ENCODE data around the gene ISYNA1. TPM values are rescaled to one million over a fixed set of nuclear protein-coding genes. Genes with fewer than 3 reads are reported as not detected.

ISYNA1 gene
- total RNA-seq, 1 donor from 2014 or later, result 153 TPM

DNA sequence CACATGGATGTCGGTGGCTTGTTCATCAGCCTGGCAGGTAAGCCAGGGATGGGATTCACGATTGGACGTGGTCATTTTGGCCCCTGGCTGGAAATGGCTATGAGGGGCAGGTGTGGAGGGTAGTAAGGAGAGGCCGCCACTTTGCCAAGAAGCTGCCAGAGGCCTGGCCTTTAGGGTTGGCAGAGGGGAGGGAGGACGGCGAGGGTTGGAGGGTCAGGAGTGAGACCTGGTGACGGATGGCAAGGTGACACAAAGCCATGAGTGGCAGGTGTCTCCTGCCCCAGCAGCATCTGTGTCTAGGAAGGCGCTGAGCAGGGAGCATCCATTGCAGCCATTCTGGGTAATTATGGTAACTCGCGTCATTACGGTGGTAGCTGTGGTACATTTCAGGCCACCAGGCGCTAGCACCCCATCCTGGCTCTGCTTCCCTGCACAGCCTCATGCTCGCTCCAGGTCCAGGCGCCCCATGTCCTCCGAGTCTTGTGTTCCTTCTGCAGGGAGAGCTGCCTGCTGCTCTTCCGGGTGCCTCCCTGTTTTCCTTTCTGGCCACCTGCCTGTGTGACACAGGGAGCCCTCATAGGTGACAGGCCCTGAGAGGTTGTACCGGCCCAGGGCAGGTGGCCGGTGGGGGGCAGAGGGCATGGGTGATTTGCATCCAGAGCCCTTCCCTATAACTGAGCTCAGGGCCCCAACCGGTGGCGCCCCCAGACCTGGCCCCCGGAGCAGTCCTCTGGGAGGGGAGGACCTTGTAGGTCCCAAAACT, 14.5 kb downstream of the ISYNA1 start:
- Mint-ChIP-seq H3K4me3 (ENCODE audit: unreplicated experiment) (no peak overlapping the region), H3K27ac (ENCODE audit: unreplicated experiment) (no peak overlapping the region)
- H3K79me2 ChIP-seq (ENCODE audit: insufficient read depth, low read length), result peaks cover 83% of the 10 kb centered on the region

DNA sequence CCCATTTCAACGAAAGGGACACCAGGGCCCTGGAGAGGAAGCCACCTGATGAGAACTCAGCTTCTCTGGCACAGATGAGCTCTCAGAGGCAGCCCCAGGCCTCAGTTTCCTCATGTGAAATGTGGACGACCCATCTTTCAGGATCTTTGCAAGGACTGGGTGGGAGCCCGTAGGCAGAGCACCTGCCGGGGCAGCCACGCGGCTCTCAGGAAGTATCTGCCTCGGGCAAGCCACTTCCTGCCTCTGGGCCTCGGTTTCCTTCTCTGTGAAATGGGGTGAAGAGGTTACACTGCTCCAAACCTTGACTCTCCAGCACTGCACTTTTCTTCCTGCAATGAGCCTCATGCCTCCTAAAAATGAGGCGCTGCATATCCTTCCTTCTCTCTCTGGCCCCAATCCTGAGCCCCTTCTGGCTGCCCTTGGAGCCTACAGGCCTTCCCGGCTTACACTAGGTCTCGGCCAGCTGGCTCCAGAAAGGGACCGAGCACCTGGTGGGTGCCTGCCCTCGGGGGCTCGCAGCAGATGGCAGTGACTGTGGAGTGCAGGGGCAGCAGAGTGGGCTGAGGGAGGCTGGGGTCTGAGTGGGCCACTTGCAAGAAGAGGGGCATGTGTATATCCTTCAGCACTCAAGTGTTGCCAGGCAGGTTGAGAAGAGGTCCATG, 15.3 kb downstream of the ISYNA1 start:
- Histone ChIP-seq H3K27ac (ENCODE audit: low read depth, low read length) (no peak overlapping the region), H3K4me3 (ENCODE audit: insufficient read depth, low read depth, low read length) (no peak overlapping the region), H3K36me3 (ENCODE audit: insufficient read depth, low read length) (no peaks in the 10 kb centered on the region), H4K20me1 (ENCODE audit: insufficient read depth, low read length) (peaks cover 72% of the 10 kb centered on the region), H3K79me2 (ENCODE audit: insufficient read depth, low read length) (peaks cover 78% of the 10 kb centered on the region), H3K9me3 (ENCODE audit: insufficient read depth, low read depth, low read length) (no peaks in the 10 kb centered on the region), H2AFZ (ENCODE audit: low read depth, low read length) (no peak overlapping the region), H3K4me1 (ENCODE audit: insufficient read depth, low read length) (peaks cover 39% of the 10 kb centered on the region), H3K27me3 (ENCODE audit: insufficient read depth, low read length) (no peaks in the 10 kb centered on the region), H3K4me2 (ENCODE audit: low read length) (no peak overlapping the region), H3K9ac (ENCODE audit: low read length) (no peak overlapping the region)
- Mint-ChIP-seq H3K9me3 (ENCODE audit: unreplicated experiment) (no peaks in the 10 kb centered on the region), H3K36me3 (ENCODE audit: low read depth, unreplicated experiment) (peaks cover 4% of the 10 kb centered on the region), H3K27me3 (ENCODE audit: low read depth, unreplicated experiment) (no peaks in the 10 kb centered on the region), H3K4me3 (ENCODE audit: unreplicated experiment) (no peak overlapping the region), H3K4me1 (ENCODE audit: low read depth, unreplicated experiment) (peaks cover 3% of the 10 kb centered on the region), H3K27ac (ENCODE audit: unreplicated experiment) (no peak overlapping the region)
- FAIRE-seq, result no peak
- TF ChIP-seq CTCF (IDR thresholded peaks at IDR 0.05; ENCODE audit: insufficient read depth, low read depth, low read length) (no peak), EZH2 (IDR thresholded peaks at IDR 0.05; ENCODE audit: insufficient read depth, low read length) (no peak)
- no peak for DNase-seq (ENCODE audit: low read depth)

More for the DNA sequence above, 14.5 kb downstream of the ISYNA1 start:
- Histone ChIP-seq H3K27me3 (ENCODE audit: insufficient read depth, low read length) (no peaks in the 10 kb centered on the region), H3K9ac (ENCODE audit: low read length) (no peak overlapping the region), H3K4me1 (ENCODE audit: insufficient read depth, low read length) (peaks cover 34% of the 10 kb centered on the region), H3K9me3 (ENCODE audit: insufficient read depth, low read depth, low read length) (no peaks in the 10 kb centered on the region), H4K20me1 (ENCODE audit: insufficient read depth, low read length) (peaks cover 78% of the 10 kb centered on the region), H3K4me3 (ENCODE audit: insufficient read depth, low read depth, low read length) (no peak overlapping the region), H3K27ac (ENCODE audit: low read depth, low read length) (no peak overlapping the region), H2AFZ (ENCODE audit: low read depth, low read length) (no peak overlapping the region), H3K36me3 (ENCODE audit: insufficient read depth, low read length) (no peaks in the 10 kb centered on the region), H3K4me2 (ENCODE audit: low read length) (no peak overlapping the region)
- TF ChIP-seq CTCF (IDR thresholded peaks at IDR 0.05; ENCODE audit: insufficient read depth, low read depth, low read length), result no peak
- TF ChIP-seq EZH2 (IDR thresholded peaks at IDR 0.05; ENCODE audit: insufficient read depth, low read length), result no peak
- no peaks in the 10 kb centered on the region for H3K9me3 Mint-ChIP-seq (ENCODE audit: unreplicated experiment)
- FAIRE-seq (no peak), DNase-seq (ENCODE audit: low read depth) (no peak)
- no peaks in the 10 kb centered on the region for H3K27me3 Mint-ChIP-seq (ENCODE audit: low read depth, unreplicated experiment)
- peaks cover 3% of the 10 kb centered on the region for H3K4me1 Mint-ChIP-seq (ENCODE audit: low read depth, unreplicated experiment)
- peaks cover 4% of the 10 kb centered on the region for H3K36me3 Mint-ChIP-seq (ENCODE audit: low read depth, unreplicated experiment)

All from astrocyte (in vitro differentiated cells and primary cell).